HL-60 (cell line): Measurements from ENCODE around the gene SCYGR2.

Experiments
- DNase-seq, 2 experiments: peaks; one replicate each; pipeline ENCODE4 v3.0.0-alpha.2; 2010 to 2020; ENCODE audit warnings: low read depth in 1 of 2, low spot score in 1 of 2
- H3K27ac ChIP-seq: fragments of 250-450 bp; sonication (Bioruptor Pico); replicated peaks from 2 replicates; pipeline ENCODE4 v1.5.1; 2020; ENCODE audit warnings: mild to moderate bottlenecking, moderate library complexity
- H3K27me3 ChIP-seq: fragments of 250-450 bp; sonication (Bioruptor Pico); 2 replicates; pipeline ENCODE4 v1.5.1; 2021; ENCODE audit warnings: mild to moderate bottlenecking, moderate library complexity; ENCODE audit not compliant: insufficient read depth, poor library complexity, severe bottlenecking
- H3K4me3 ChIP-seq: replicated peaks from 2 replicates; pipeline ENCODE4 v1.5.1; 2011; ENCODE audit warnings: mild to moderate bottlenecking, control low read depth, low read length; ENCODE audit not compliant: insufficient read depth
- CTCF ChIP-seq: IDR thresholded peaks from one replicate; pipeline ENCODE4 v1.5.1; 2011; ENCODE audit warnings: low read length, control low read depth, inconsistent platforms; ENCODE audit not compliant: insufficient read depth
- GABPA ChIP-seq: IDR thresholded peaks from 2 replicates; pipeline ENCODE4 v1.6.1; 2012; ENCODE audit warnings: low read depth
- POLR2AphosphoS5 ChIP-seq: IDR thresholded peaks from 2 replicates; pipeline ENCODE4 v1.6.1; 2012; ENCODE audit warnings: low read depth
- REST ChIP-seq: IDR thresholded peaks from 2 replicates; pipeline ENCODE4 v1.6.1; 2012; ENCODE audit warnings: low read depth; ENCODE audit not compliant: insufficient replicate concordance
- SPI1 ChIP-seq: IDR thresholded peaks from 2 replicates; pipeline ENCODE4 v1.6.1; 2012; ENCODE audit warnings: low read depth, mild to moderate bottlenecking, borderline replicate concordance

Gene SCYGR2

GRCh38 chr2:227632827-227633226 is 34.1 kb downstream of the SCYGR2 start:
- no peak for DNase-seq
- TF ChIP-seq POLR2AphosphoS5 (no peak), GABPA (no peak), CTCF (no peak)
- no peak overlapping the region for H3K4me3 ChIP-seq
- no peak overlapping the region for H3K27ac ChIP-seq
- H3K27me3 ChIP-seq, result peaks cover 8% of the 10 kb centered on the region

- TF ChIP-seq SPI1 (no peak), POLR2AphosphoS5 (no peak), GABPA (no peak), CTCF (no peak), REST (no peak)
- H3K27ac ChIP-seq, result no peak overlapping the region
- no peak overlapping the region for H3K4me3 ChIP-seq
- no peak for DNase-seq
- H3K27me3 ChIP-seq, result peaks cover 8% of the 10 kb centered on the region
These were observed 35.5 kb downstream of the SCYGR2 start for GRCh38 chr2:227634201-227634600.

GRCh38 chr2:227642656-227643055 is 44.0 kb downstream of the SCYGR2 start:
- DNase-seq, result no peak
- TF ChIP-seq REST (no peak), CTCF (no peak), POLR2AphosphoS5 (no peak), GABPA (no peak), SPI1 (no peak)
- peaks cover 4% of the 10 kb centered on the region for H3K27me3 ChIP-seq
- H3K27ac ChIP-seq, result no peak overlapping the region
- no peak overlapping the region for H3K4me3 ChIP-seq

- no peak overlapping the region for H3K27ac ChIP-seq
- no peak overlapping the region for H3K4me3 ChIP-seq
- no peak for TF ChIP-seq POLR2AphosphoS5
- no peak for TF ChIP-seq SPI1
- TF ChIP-seq REST, result no peak
- no peak for TF ChIP-seq GABPA
- no peak for TF ChIP-seq CTCF
- no peak for DNase-seq
- peaks cover 4% of the 10 kb centered on the region for H3K27me3 ChIP-seq
These were observed 45.4 kb downstream of the SCYGR2 start for GRCh38 chr2:227643990-227644551.
